ENCODE results near the gene PTBP3.

Gene PTBP3

DNA sequence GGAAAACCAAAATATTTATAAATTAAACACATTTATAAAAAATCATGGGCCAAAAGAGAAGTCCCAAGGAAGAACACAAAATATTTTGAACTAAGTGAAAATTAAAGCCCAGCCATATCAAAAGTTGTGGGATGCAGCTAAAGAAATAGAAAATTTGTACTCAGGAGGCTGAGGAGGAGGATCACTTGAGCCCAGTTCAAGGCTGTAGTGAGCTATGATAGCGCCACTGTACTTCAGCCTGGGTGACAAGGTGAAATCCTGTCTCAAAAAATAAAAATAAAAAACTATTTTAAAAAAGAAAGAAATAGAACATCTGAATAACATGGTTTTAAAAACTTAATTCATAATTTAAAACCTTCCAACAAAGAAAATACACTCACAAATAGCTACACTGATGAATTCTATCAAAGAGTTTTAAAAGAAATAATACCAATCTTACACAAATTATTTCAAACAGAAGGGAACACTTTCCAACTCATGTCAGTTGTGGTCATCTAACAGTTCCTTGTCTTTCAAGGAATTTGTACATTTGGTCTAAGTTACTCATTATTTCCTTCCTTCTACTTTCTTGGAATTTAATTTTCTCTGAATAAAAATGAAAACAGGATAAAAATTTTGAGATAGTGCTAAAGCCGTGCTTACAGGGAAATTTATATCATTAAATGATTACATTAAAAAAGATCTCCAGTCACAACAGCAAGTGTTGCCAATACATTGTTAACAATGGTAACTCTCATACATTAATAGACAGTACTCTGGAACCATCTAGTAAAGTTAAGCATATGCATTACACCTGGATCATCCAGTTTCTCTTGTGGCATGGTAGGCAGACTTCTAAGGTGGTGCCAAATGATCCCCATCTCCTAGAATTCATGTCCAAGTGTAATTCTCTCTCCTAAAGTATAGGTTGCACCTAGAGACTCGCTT lies 17.8 kb downstream of the PTBP3 start:
- TF ChIP-seq, protein P1, sequence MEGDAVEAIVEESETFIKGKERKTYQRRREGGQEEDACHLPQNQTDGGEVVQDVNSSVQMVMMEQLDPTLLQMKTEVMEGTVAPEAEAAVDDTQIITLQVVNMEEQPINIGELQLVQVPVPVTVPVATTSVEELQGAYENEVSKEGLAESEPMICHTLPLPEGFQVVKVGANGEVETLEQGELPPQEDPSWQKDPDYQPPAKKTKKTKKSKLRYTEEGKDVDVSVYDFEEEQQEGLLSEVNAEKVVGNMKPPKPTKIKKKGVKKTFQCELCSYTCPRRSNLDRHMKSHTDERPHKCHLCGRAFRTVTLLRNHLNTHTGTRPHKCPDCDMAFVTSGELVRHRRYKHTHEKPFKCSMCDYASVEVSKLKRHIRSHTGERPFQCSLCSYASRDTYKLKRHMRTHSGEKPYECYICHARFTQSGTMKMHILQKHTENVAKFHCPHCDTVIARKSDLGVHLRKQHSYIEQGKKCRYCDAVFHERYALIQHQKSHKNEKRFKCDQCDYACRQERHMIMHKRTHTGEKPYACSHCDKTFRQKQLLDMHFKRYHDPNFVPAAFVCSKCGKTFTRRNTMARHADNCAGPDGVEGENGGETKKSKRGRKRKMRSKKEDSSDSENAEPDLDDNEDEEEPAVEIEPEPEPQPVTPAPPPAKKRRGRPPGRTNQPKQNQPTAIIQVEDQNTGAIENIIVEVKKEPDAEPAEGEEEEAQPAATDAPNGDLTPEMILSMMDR (IDR thresholded peaks at IDR 0.05; ENCODE audit: control insufficient read depth, insufficient read depth, low read depth, low read length, missing control alignments) = no peak
- no peak for DNase-seq (ENCODE audit: low read depth)
- H3K4me3 ChIP-seq (ENCODE audit: control insufficient read depth, low read depth, low read length) = no peak overlapping the region

DNA sequence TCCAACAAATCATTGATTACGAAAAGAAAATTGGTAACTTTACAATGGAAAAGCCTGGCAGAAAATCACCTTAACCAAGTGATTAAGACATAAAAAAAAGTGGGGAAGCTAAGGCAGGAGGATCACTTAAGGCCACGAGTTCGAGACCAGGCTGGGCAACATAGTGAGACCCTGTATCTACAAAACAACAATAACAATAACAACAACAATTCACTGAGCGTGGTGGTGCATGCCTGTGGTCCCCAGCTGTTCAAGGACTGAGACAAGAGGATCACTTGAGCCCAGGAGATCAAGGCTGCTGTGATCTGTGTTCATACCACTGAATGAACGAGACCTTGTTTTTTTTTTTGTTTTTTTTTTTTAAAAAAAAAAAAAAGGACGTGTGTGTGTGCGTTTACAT lies 21.3 kb downstream of the PTBP3 start:
- no peak overlapping the region for H3K4me3 ChIP-seq (ENCODE audit: control insufficient read depth, low read depth, low read length)
- no peak for DNase-seq (ENCODE audit: low read depth)
- TF ChIP-seq, protein P1 (IDR thresholded peaks at IDR 0.05; ENCODE audit: control insufficient read depth, insufficient read depth, low read depth, low read length, missing control alignments) = no peak

DNA sequence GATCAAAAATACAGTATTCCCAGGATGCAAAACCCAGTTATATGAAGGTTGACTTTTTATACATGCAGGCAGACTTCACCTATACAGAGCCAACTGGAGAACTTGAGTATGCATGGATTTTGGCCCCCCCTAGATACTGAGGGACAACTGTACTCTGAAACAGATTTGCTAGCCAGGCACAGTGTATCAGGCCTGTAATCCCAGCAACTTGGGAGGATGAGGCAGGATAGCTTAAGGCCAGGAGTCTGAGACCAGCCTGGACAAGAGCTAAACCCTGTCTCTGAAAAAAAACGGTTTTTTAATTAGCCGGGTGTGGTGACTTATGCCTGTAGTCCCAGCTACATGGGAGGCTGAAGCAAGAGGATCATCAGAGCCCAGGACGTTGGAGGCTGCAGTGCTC lies 21.9 kb downstream of the PTBP3 start:
- TF ChIP-seq, protein P1 (IDR thresholded peaks at IDR 0.05; ENCODE audit: control insufficient read depth, insufficient read depth, low read depth, low read length, missing control alignments) = no peak
- no peak overlapping the region for H3K4me3 ChIP-seq (ENCODE audit: control insufficient read depth, low read depth, low read length)
- no peak for DNase-seq (ENCODE audit: low read depth)

DNA sequence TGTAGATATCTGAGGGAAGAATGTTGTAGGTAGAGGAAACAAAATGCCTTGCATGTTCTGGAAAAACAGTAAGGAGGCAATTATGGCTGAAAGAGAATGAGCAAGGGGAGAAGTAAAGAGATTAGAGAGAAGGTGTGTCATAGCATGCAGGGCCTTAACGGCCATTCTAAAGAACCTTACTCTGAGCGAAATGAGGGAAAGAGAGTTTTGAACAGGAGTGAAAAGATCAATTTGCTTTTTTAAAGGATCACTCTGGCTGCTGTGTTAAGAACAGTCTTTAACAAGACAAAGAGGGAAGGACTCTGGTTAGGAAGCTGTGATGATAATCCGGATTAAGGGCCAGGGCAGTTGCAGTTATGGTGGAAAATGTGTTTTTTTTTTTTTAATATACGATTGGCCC lies 22.6 kb downstream of the PTBP3 start:
- H3K4me3 ChIP-seq (ENCODE audit: control insufficient read depth, low read depth, low read length) = no peak overlapping the region
- no peak for DNase-seq (ENCODE audit: low read depth)
- TF ChIP-seq, protein P1 (IDR thresholded peaks at IDR 0.05; ENCODE audit: control insufficient read depth, insufficient read depth, low read depth, low read length, missing control alignments) = no peak

GRCh38 chr9:112308588-112308987 lies 24.8 kb downstream of the PTBP3 start:
- TF ChIP-seq, protein P1 (IDR thresholded peaks at IDR 0.05; ENCODE audit: control insufficient read depth, insufficient read depth, low read depth, low read length, missing control alignments) = no peak
- DNase-seq (ENCODE audit: low read depth) = no peak
- no peak overlapping the region for H3K4me3 ChIP-seq (ENCODE audit: control insufficient read depth, low read depth, low read length)

- TF ChIP-seq, protein P1 (IDR thresholded peaks at IDR 0.05; ENCODE audit: control insufficient read depth, insufficient read depth, low read depth, low read length, missing control alignments) = no peak
- no peak for DNase-seq (ENCODE audit: low read depth)
- H3K4me3 ChIP-seq (ENCODE audit: control insufficient read depth, low read depth, low read length) = no peak overlapping the region
Measured at GRCh38 chr9:112301420-112301819, 32.0 kb downstream of the PTBP3 start.
